B cell (primary cell): ENCODE data around the gene BNIP2. TPM values are rescaled to one million over a fixed set of nuclear protein-coding genes. Genes with fewer than 3 reads are reported as not detected.

ENCODE experiments used
- ATAC-seq: fragments of 200-7000 bp; cut with Tn5 transposase; one replicate; pipeline ENCODE4 v1.10.0; 2021; ENCODE audit warnings: low read depth, mild to moderate bottlenecking, moderate number of reproducible peaks, moderate library complexity
- CTCF ChIA-PET: fragments of 350-600 bp; sonication (Branson Sonifier 250); formaldehyde crosslinking; loops from one replicate; lab custom pipeline; 2021; ENCODE audit warnings: antibody characterized with exemption, inconsistent platforms; lab: Charles Lee
- POLR2A ChIA-PET: fragments of 350-600 bp; sonication (Branson Sonifier 250); formaldehyde crosslinking; loops from one replicate; lab custom pipeline; 2021; ENCODE audit warnings: antibody characterized with exemption; lab: Charles Lee
- DNase-seq: peaks from one replicate; pipeline ENCODE4 v3.0.0; 2013
- H2AFZ ChIP-seq: 2 replicates; pipeline ENCODE4 v1.6.1; 2012; ENCODE audit warnings: mild to moderate bottlenecking, low read depth, low read length; ENCODE audit not compliant: insufficient read depth, poor library complexity, severe bottlenecking
- H3K27ac ChIP-seq, 2 donors: 1 replicate in 1 of 2; 2 replicates in 1 of 2; pipeline ENCODE4 v1.5.1; 2012 to 2013; ENCODE audit warnings: low read length in 2 of 2, mild to moderate bottlenecking in 2 of 2, moderate library complexity in 1 of 2
- H3K27me3 ChIP-seq, 4 experiments: fragments of 200-600 bp in 1 of 4; sonication (generic) in 1 of 4; replicated peaks in 1 of 4; 1 replicate in 2 of 4; 2 replicates in 2 of 4; pipeline versions ENCODE4 v1.6.1 to v1.7.0; 2013 to 2016; ENCODE audit warnings: low read length in 3 of 4, mild to moderate bottlenecking in 2 of 4, mixed read lengths in 1 of 4, moderate library complexity in 1 of 4; ENCODE audit not compliant: insufficient read depth in 4 of 4, control insufficient read depth in 3 of 4; ENCODE audit errors: control extremely low read depth in 1 of 4
- H3K36me3 ChIP-seq, 2 experiments: replicated peaks in 1 of 2; 1 replicate in 1 of 2; 2 replicates in 1 of 2; pipeline versions ENCODE4 v1.6.1 to v1.7.1; 2013; ENCODE audit warnings: low read length in 1 of 2; ENCODE audit not compliant: insufficient read depth in 2 of 2, control insufficient read depth in 1 of 2; ENCODE audit errors: control extremely low read depth in 1 of 2, extremely low read depth in 1 of 2
- H3K4me1 ChIP-seq, 2 donors: fragments of 200-600 bp in 1 of 2; sonication (generic) in 1 of 2; 1 replicate in 1 of 2; 2 replicates in 1 of 2; pipeline versions ENCODE4 v1.5.1 to v1.6.1; 2013 to 2017; ENCODE audit warnings: low read length in 2 of 2; ENCODE audit not compliant: control insufficient read depth in 2 of 2, insufficient read depth in 2 of 2
- H3K4me2 ChIP-seq: replicated peaks from 2 replicates; pipeline ENCODE3; 2012; ENCODE audit warnings: mild to moderate bottlenecking, low read depth, low read length; ENCODE audit not compliant: poor library complexity, severe bottlenecking
- H3K4me3 ChIP-seq, 5 experiments: fragments of 200-600 bp in 1 of 5; sonication (generic) in 1 of 5; 1 replicate in 3 of 5; 2 replicates in 2 of 5; pipeline versions ENCODE4 v1.5.1 to v1.7.0; 2011 to 2016; ENCODE audit warnings: low read length in 4 of 5, mild to moderate bottlenecking in 4 of 5, low read depth in 2 of 5, control low read depth in 1 of 5, moderate library complexity in 1 of 5; ENCODE audit not compliant: insufficient read depth in 1 of 5; ENCODE audit errors: control extremely low read depth in 1 of 5, extremely low read depth in 1 of 5
- H3K79me2 ChIP-seq: fragments of 200-600 bp; sonication (generic); one replicate; pipeline ENCODE4 v1.6.0; 2016; ENCODE audit warnings: low read length; ENCODE audit not compliant: control insufficient read depth, insufficient read depth
- H3K9ac ChIP-seq: fragments of 200-600 bp; sonication (generic); 2 replicates; pipeline ENCODE4 v1.6.1; 2017; ENCODE audit warnings: mild to moderate bottlenecking, low read length, moderate library complexity
- H3K9me3 ChIP-seq, 3 donors: one replicate each; pipeline versions ENCODE4 v1.6.1 to v1.7.1; 2013; ENCODE audit warnings: low read length in 2 of 3; ENCODE audit not compliant: control insufficient read depth in 2 of 3, insufficient read depth in 1 of 3; ENCODE audit errors: control extremely low read depth in 1 of 3
- H4K20me1 ChIP-seq: 2 replicates; pipeline ENCODE4 v1.6.0; 2012; ENCODE audit warnings: mild to moderate bottlenecking, low read length; ENCODE audit not compliant: insufficient read depth, control insufficient read depth, poor library complexity, severe bottlenecking
- H3K27ac Mint-ChIP-seq: one replicate; pipeline ENCODE4 v1.8.0; 2021; ENCODE audit warnings: mixed read lengths
- H3K27me3 Mint-ChIP-seq: one replicate; pipeline ENCODE4 v1.8.0; 2021; ENCODE audit warnings: mixed read lengths
- H3K4me1 Mint-ChIP-seq: one replicate; pipeline ENCODE4 v1.8.0; 2021; ENCODE audit warnings: mixed read lengths
- H3K4me3 Mint-ChIP-seq: one replicate; pipeline ENCODE4 v1.8.0; 2021; ENCODE audit warnings: mixed read lengths
- H3K9me3 Mint-ChIP-seq: one replicate; pipeline ENCODE4 v1.8.0; 2022; ENCODE audit warnings: mixed read lengths; ENCODE audit not compliant: insufficient read depth
- EZH2 ChIP-seq: IDR thresholded peaks from 2 replicates; pipeline ENCODE4 v1.6.1; 2012; ENCODE audit warnings: borderline replicate concordance, low read depth, mild to moderate bottlenecking, moderate library complexity, low read length; ENCODE audit not compliant: insufficient read depth, poor library complexity, severe bottlenecking
- WGBS: methylation state at CpG from one replicate; pipeline ENCODE4 v1.1.5; 2013; ENCODE audit warnings: missing lambda C conversion rate; ENCODE audit not compliant: insufficient coverage; 5-methylcytosine and 5-hydroxymethylcytosine counted together
- intact Hi-C: fragments of 100-400 bp; cut with micrococcal nuclease; formaldehyde crosslinking; loops from one replicate; pipeline ENCODE4 v1.10.0; 2022
- polyA plus RNA-seq: library from polyadenylated mRNA; depleted of rRNA; stranded (reverse); fragments of >200 nt; gene quantifications from 2 replicates; pipeline ENCODE4 v1.2.3, GENCODE V29; 2012
- total RNA-seq, 2 donors: library from RNA; stranded (reverse); fragments of 120-200 nt in 1 of 2; gene quantifications; 1 replicate in 1 of 2; 2 replicates in 1 of 2; pipeline versions ENCODE4 v1.2.3 to v1.2.4, GENCODE V29; 2013 to 2022
- TF ChIP-seq, protein P1 (sequence below): fragments of 200-600 bp; IDR thresholded peaks from one replicate; pipeline ENCODE4 v1.8.0; 2022; ENCODE audit warnings: antibody characterized with exemption, mild to moderate bottlenecking

BNIP2 gene
- total and polyA plus RNA-seq, 2 donors (not counting 1 experiment from before 2014, with no cell fraction given): 21.3 to 91.2 TPM

DNA sequence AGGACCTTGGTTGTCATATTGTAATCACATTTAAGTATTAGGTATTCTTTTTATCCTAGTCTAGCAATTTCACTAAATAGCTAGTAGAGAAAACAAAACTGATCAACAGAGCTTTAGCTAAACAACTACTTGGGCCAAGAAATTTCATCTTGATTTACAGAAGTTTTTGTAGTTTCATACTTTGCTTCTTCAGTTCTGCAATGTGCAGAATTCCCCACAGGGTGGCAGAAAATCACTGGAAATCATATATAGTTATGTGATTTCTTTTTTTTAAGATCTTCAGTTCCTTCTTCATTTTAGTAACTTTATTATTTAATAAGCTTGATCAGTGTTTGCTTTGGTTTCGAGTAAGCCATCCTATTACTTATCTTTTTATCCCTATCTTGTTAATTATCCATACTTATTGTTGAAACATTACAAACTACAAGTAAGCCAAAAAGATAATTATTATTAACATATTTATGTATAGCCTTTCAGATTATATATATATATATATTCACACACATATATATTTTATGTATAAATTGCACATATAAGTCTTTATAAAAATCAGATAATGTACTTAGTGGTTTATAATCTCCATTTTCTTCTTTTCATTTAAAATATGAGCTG lies 2.2 kb upstream of the BNIP2 start:
- no peak overlapping the region for H3K9ac ChIP-seq
- ATAC-seq (no peak), DNase-seq (peak; percentile 83)
- CTCF ChIA-PET: interaction anchor here (0.6 to 5.4 kb wide), 29 partner anchors 9 to 1224 kb away, joined by 3 to 92 read pairs (median 4); partner anchors contain the start of gene GTF2A2
- H3K27me3 ChIP-seq: no peaks in the 10 kb centered on the region
- POLR2A ChIA-PET: interaction anchor here (0.7 kb wide), 1 partner anchor 901 kb away, joined by 5 read pairs; no protein-coding TSS in a partner anchor
- Mint-ChIP-seq H3K4me3 (peak overlapping the region; percentile 74), H3K27me3 (no peaks in the 10 kb centered on the region), H3K9me3 (no peaks in the 10 kb centered on the region), H3K4me1 (peaks cover 27% of the 10 kb centered on the region), H3K27ac (peak overlapping the region; percentile 59)
- peaks cover 28% of the 10 kb centered on the region for H3K79me2 ChIP-seq
- no peak overlapping the region for H3K27ac ChIP-seq
- H3K4me2 ChIP-seq: no peak overlapping the region
- no peaks in the 10 kb centered on the region for H3K36me3 ChIP-seq
- no peak for TF ChIP-seq EZH2
- TF ChIP-seq, protein P1, sequence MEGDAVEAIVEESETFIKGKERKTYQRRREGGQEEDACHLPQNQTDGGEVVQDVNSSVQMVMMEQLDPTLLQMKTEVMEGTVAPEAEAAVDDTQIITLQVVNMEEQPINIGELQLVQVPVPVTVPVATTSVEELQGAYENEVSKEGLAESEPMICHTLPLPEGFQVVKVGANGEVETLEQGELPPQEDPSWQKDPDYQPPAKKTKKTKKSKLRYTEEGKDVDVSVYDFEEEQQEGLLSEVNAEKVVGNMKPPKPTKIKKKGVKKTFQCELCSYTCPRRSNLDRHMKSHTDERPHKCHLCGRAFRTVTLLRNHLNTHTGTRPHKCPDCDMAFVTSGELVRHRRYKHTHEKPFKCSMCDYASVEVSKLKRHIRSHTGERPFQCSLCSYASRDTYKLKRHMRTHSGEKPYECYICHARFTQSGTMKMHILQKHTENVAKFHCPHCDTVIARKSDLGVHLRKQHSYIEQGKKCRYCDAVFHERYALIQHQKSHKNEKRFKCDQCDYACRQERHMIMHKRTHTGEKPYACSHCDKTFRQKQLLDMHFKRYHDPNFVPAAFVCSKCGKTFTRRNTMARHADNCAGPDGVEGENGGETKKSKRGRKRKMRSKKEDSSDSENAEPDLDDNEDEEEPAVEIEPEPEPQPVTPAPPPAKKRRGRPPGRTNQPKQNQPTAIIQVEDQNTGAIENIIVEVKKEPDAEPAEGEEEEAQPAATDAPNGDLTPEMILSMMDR: peak; percentile 73
- no peaks in the 10 kb centered on the region for H3K9me3 ChIP-seq
- WGBS: no CpG with 5 or more reads among the region's 1 CpG
- peaks cover 19% of the 10 kb centered on the region for H4K20me1 ChIP-seq
- H3K4me1 ChIP-seq: peaks cover 21 to 27% of the 10 kb centered on the region in 2 donors
- H3K4me3 ChIP-seq: no peak overlapping the region
- H2AFZ ChIP-seq: no peak overlapping the region
- intact Hi-C loops: loop anchor here (1.0 to 5.0 kb wide), 5 partner anchors 34 to 1226 kb away; no protein-coding TSS in a partner anchor
